Muscle layer of colon (tissue), 2 donors: ENCODE measurements around the gene C12orf56.
"Not testable (repeated sequence)": the region's sequence is repeated elsewhere in the genome, so short reads cannot be mapped to it uniquely, and the experiment has no call there.

Source experiments
- H3K27ac ChIP-seq: one replicate; pipeline ENCODE4 v1.7.0; 2013; ENCODE audit warnings: low read depth, mild to moderate bottlenecking, low read length, moderate library complexity
- H3K27me3 ChIP-seq, 2 donors: one replicate each; pipeline ENCODE4 v1.7.0; 2013; ENCODE audit warnings: low read length in 2 of 2, mild to moderate bottlenecking in 2 of 2; ENCODE audit not compliant: insufficient read depth in 2 of 2, control insufficient read depth in 1 of 2
- H3K36me3 ChIP-seq: one replicate; pipeline ENCODE4 v1.7.0; 2013; ENCODE audit warnings: mild to moderate bottlenecking, low read length; ENCODE audit not compliant: insufficient read depth
- H3K4me1 ChIP-seq: one replicate; pipeline ENCODE4 v1.7.0; 2013; ENCODE audit warnings: mild to moderate bottlenecking, low read length; ENCODE audit not compliant: insufficient read depth
- H3K4me3 ChIP-seq, 2 donors: one replicate each; pipeline ENCODE4 v1.7.0; 2013; ENCODE audit warnings: low read length in 2 of 2, low read depth in 1 of 2, mild to moderate bottlenecking in 1 of 2, moderate library complexity in 1 of 2
- H3K9ac ChIP-seq: one replicate; pipeline ENCODE4 v1.7.0; 2013; ENCODE audit warnings: low read length
- H3K9me3 ChIP-seq: one replicate; pipeline ENCODE4 v1.7.0; 2013; ENCODE audit warnings: mild to moderate bottlenecking, low read length
- donor health status: abdominal sarcoma.
- donor health status: Adenocarcinoma of cecum.

C12orf56 gene

DNA sequence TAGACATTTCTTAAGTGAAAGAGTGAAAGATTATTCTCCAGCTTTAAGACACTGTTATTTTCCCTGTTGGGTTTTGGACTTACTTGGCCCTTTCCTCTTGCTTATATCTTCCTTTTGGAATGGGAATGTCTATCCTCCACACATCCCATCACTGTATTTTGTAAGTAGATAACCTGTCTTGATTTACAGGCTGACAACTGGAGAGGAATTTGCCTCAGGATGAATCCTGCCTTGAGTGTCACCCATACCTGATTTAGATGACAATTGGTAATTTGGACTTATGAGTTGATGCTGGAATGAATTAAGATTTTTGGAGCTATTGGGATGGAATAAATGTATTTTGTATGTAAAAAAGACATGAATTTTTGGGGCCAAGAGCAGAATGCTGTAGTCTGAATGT lies 94.3 kb downstream of the C12orf56 start:
- H3K4me3 ChIP-seq: no peak overlapping the region
- no peaks in the 10 kb centered on the region for H3K4me1 ChIP-seq
- H3K9me3 ChIP-seq: no peaks in the 10 kb centered on the region
- H3K27me3 ChIP-seq: no peaks in the 10 kb centered on the region
- H3K9ac ChIP-seq: no peak overlapping the region
- H3K36me3 ChIP-seq: no peaks in the 10 kb centered on the region
- no peak overlapping the region for H3K27ac ChIP-seq

DNA sequence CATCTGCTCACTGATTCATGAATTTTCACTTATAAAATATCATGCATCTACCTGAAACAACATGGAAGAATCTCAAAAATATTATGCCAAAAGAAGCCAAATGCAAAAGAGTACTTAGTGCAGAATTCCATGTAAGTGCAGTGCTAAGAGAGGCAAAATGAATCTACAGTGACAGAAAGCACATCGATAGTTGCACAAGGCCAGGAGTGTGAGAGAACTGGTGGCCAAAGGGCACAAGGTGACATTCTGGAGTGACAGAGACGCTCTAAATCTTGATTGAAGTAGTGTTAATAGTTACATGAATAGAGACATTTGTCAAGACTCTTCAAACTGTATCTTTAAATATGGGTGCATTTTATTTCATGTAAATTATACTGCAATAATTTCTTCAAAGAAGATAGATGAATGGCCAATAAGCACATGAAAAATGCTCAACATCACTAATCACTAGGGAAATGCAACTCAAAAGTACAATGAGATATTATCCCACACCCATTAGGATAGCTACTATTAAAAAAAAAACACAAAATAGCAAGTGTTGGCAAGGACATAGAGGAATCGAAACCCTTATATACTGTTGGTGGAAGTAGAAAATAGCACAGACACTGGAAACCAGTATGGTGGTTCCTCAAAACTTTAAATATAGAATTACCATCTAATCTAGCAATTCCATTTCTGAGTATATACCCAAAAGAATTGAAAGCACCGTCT lies 96.7 kb downstream of the C12orf56 start:
- Histone ChIP-seq H3K9ac (no peak overlapping the region), H3K4me1 (no peaks in the 10 kb centered on the region), H3K27ac (no peak overlapping the region), H3K27me3 (no peaks in the 10 kb centered on the region), H3K4me3 (no peak overlapping the region), H3K36me3 (no peaks in the 10 kb centered on the region), H3K9me3 (no peaks in the 10 kb centered on the region)

DNA sequence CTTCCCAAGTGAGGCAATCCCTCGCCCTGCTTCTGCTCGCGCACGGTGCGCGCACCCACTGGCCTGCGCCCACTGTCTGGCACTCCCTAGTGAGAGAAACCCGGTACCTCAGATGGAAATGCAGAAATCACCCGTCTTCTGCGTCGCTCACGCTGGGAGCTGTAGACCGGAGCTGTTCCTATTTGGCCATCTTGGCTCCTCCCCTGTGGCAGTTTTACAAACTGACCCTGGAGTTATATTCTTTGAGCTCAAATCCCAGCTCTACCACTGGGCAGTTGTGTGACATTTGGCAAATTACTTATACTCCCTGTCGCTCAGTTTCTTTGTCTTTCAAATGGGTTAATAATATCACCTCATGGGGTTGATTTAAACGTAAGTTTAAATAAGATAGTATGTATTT lies 97.4 kb downstream of the C12orf56 start:
- H3K27ac ChIP-seq, H3K9me3 ChIP-seq, H3K9ac ChIP-seq: not testable (repeated sequence)

DNA sequence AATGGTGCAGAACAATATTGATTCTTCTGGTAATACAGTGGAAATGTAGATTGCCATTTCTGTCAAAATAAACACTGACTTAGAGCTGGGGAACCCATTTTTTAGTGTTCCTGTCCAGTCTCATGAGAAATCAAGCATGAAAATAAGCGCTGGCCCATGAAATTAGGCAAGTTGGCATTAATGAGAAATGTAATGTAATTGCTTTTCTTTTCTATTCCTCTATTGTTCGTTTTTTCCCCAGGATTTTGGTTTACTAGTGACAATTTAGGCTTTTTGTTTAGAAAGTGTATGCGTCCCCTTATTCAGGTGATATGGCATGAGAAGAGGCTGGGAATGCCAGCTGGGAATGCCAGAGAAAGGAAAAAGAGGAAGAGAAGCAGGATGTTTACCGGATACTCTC lies 104.0 kb downstream of the C12orf56 start:
- H3K4me1 ChIP-seq: no peaks in the 10 kb centered on the region
- H3K9ac ChIP-seq: no peak overlapping the region
- H3K9me3 ChIP-seq: no peaks in the 10 kb centered on the region
- no peaks in the 10 kb centered on the region for H3K27me3 ChIP-seq
- no peak overlapping the region for H3K27ac ChIP-seq
- no peaks in the 10 kb centered on the region for H3K36me3 ChIP-seq
- no peak overlapping the region for H3K4me3 ChIP-seq

More for the DNA sequence above, 97.4 kb downstream of the C12orf56 start:
- H3K36me3 ChIP-seq, H3K27me3 ChIP-seq, H3K4me3 ChIP-seq, H3K4me1 ChIP-seq: not testable (repeated sequence)

DNA sequence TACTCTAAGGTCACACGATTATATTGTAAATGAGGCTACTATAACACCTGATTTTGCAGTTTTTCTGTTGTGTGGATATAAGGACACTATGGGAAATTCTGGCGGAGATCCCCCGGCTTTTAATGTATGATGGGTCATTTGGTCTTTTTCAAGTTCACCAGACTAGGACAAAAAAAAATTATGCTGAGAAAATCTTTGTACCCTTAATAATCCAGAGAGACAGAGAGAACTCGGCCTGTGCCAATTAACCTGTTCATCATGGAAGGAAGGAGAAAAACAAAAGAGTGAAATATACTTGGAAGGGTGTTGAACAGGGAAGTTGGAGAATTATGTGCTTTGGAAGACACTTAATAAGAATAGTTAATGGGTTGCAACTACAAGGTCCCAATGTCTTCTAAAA lies 106.3 kb downstream of the C12orf56 start:
- Histone ChIP-seq H3K9ac (no peak overlapping the region), H3K36me3 (no peaks in the 10 kb centered on the region), H3K27ac (no peak overlapping the region), H3K4me1 (no peaks in the 10 kb centered on the region), H3K9me3 (no peaks in the 10 kb centered on the region), H3K4me3 (no peak overlapping the region), H3K27me3 (no peaks in the 10 kb centered on the region)

DNA sequence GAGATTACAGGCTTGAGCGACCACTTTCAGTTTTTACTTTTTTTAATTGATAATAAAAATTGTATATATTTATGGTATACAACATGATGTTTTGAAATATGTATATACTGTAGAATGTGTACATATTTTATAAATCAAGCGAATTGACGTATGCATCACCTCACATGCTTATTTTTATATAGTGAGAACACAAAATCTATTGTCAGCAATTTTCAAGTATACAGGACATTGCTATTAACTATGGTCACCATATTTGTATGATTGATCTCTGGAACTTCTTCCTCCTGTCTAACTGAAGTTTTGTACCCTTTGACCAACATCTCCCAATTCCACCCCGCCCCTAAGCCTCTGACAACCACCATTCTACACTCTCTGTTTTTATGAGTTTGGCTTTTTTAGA lies 112.1 kb downstream of the C12orf56 start:
- Histone ChIP-seq H3K4me3 (no peak overlapping the region), H3K36me3 (no peaks in the 10 kb centered on the region), H3K9ac (no peak overlapping the region), H3K27me3 (no peaks in the 10 kb centered on the region), H3K4me1 (no peaks in the 10 kb centered on the region), H3K27ac (no peak overlapping the region), H3K9me3 (no peaks in the 10 kb centered on the region)

DNA sequence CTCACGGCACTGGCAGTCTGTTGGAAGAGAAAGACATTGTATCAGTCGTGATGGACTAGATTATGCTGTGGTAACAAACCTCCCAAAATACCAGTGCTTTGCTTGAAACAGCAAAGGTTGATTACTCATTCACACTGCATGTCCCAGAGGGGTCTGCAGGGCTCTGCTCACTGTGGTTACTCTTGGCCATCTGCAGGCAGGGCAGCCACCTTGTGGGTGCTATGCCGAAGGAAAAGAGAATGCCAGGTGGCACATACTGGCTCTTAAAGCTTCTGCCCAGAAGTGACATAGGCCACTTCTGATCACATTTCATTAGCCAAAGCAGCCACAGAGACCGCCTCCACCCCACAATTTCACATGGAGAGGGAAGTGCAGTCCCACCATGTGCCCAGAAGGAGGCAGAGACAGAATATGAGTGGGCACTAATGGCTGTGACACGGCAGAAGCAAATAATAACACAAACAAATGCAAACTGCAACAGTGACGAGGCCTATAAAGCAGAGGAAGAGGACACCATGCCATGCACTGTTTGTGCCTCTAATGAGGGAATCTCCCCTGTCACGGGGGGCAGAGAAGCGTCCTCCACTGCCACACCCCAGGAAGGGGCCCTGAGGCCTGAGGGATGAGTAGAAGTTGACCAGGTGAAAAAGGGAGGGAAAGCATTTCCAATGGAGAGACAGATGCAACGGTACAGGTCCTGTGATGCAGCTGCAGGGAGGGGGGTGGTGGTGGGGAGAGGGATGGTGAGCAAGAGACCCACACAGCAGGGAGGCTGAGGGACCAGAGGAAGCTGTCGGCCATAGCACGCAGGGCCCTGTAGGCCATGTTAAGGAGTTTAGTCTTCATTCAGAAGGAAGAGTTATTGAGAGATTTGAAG lies 116.8 kb downstream of the C12orf56 start:
- H3K9ac ChIP-seq: no peak overlapping the region
- H3K27me3 ChIP-seq: no peaks in the 10 kb centered on the region
- no peaks in the 10 kb centered on the region for H3K4me1 ChIP-seq
- no peak overlapping the region for H3K4me3 ChIP-seq
- H3K27ac ChIP-seq: no peak overlapping the region
- H3K9me3 ChIP-seq: no peaks in the 10 kb centered on the region
- no peaks in the 10 kb centered on the region for H3K36me3 ChIP-seq

DNA sequence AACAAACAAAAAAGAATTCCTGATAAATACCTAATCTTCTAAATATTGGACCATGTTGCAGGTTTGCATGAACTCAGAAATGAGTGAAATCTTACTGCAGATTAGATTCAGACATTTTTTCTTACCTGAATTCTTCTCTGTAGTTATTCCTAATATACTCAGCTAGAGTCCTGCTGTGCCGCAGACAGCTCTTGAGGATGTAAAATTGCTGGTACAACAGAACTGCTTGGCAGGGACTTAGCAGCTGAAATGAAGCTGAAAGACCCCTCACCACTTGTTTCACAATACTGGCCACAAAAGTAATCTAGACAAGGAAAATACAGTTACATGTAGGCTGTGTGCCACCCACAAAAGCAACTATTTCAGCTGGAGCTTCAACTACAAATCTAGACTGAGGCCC lies 120.1 kb downstream of the C12orf56 start:
- no peaks in the 10 kb centered on the region for H3K9me3 ChIP-seq
- no peak overlapping the region for H3K9ac ChIP-seq
- no peaks in the 10 kb centered on the region for H3K27me3 ChIP-seq
- no peak overlapping the region for H3K4me3 ChIP-seq
- no peaks in the 10 kb centered on the region for H3K36me3 ChIP-seq
- no peaks in the 10 kb centered on the region for H3K4me1 ChIP-seq
- no peak overlapping the region for H3K27ac ChIP-seq

DNA sequence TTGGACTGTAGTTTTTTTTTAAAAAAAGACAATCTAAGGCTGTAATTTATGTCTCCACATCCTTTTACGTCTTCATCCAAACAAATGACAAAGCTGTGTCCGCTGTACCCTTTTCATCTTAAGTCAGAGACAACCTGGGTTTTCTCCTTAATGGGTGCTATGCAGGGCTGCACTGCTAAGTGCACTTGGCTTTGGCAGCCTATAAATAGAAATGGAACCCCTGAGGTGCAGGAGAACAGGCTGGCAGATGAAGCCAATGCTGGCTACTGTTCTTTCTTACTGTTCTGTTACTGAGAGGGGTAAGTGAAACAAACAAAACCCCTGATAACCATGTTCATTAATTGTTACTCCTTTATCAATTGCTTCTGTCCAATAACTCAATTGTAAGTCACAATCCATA lies 121.4 kb downstream of the C12orf56 start:
- no peaks in the 10 kb centered on the region for H3K27me3 ChIP-seq
- H3K9me3 ChIP-seq: no peaks in the 10 kb centered on the region
- H3K27ac ChIP-seq: no peak overlapping the region
- H3K36me3 ChIP-seq: no peaks in the 10 kb centered on the region
- no peaks in the 10 kb centered on the region for H3K4me1 ChIP-seq
- no peak overlapping the region for H3K9ac ChIP-seq
- no peak overlapping the region for H3K4me3 ChIP-seq

DNA sequence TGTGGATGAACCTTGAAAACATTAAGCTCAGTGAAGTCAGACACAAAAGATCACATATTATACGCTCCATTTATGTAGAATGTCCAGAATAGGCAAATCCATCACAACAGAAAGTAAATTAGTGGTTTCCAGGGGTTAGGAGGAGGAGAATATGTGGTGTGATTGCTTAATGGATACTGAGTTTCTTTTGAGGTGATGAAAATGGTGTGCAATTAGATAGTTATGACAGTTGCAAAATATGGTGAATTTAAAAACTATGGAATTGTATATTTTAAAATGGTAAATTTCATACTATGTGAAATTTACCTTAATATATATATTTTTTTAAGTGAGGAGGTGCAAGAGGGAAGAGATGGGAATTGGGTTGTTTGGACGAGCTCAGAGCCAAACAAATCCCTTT lies 122.1 kb downstream of the C12orf56 start:
- H3K4me3 ChIP-seq: no peak overlapping the region
- no peak overlapping the region for H3K9ac ChIP-seq
- H3K27me3 ChIP-seq: no peaks in the 10 kb centered on the region
- H3K36me3 ChIP-seq: no peaks in the 10 kb centered on the region
- no peaks in the 10 kb centered on the region for H3K4me1 ChIP-seq
- no peak overlapping the region for H3K27ac ChIP-seq
- H3K9me3 ChIP-seq: no peaks in the 10 kb centered on the region

DNA sequence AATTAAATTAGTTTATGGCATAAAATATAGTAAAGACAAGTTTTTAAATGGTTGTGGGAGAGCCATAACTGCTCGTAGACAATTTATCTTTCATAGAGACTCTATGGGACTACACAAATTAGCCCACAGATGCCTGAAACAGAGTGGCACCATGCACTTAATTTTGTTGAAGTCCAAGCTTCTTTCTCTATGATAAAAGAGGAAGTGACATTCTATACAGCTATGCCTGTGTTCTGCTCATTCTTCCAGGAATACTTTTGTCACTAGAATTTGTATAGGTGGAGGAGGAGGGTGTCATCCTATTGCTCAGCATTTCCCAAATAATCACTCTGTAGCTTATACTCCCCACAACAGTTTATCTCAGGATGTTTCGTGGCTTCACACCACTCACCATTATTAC lies 124.7 kb downstream of the C12orf56 start:
- H3K36me3 ChIP-seq: no peaks in the 10 kb centered on the region

DNA sequence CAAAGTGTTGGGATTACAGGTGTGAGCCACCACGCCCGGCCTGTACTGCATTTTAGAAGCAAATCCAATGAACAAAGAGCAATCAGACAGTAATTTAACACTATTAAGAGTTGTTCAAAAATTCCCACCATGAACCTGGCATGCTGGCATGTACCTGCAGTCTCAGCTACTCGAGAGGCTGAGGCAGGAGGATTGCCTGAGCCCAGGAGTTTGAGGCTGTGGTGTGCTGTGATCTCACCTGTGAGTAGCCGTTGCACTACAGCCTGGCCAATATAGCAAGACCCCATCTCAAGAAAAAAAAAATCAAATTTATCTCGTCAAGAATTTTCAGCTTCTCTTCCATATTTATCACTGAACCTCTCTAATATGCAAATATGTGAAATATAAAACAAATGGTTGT lies 128.7 kb downstream of the C12orf56 start:
- no peaks in the 10 kb centered on the region for H3K27me3 ChIP-seq

More for the DNA sequence above, 124.7 kb downstream of the C12orf56 start:
- no peak overlapping the region for H3K9ac ChIP-seq
- no peaks in the 10 kb centered on the region for H3K4me1 ChIP-seq
- no peaks in the 10 kb centered on the region for H3K27me3 ChIP-seq
- H3K9me3 ChIP-seq: no peaks in the 10 kb centered on the region
- H3K27ac ChIP-seq: no peak overlapping the region
- no peak overlapping the region for H3K4me3 ChIP-seq

More for the DNA sequence above, 128.7 kb downstream of the C12orf56 start:
- Histone ChIP-seq H3K4me3 (no peak overlapping the region), H3K9me3 (no peaks in the 10 kb centered on the region), H3K4me1 (no peaks in the 10 kb centered on the region), H3K36me3 (no peaks in the 10 kb centered on the region), H3K9ac (no peak overlapping the region), H3K27ac (no peak overlapping the region)
